A549 treated with AZD9567 at 1 μM for 4 hours (cell line): ENCODE data around the gene CEP57L1. TPM values are rescaled to one million over a fixed set of nuclear protein-coding genes. Genes with fewer than 3 reads are reported as not detected.

Experiments
- total RNA-seq: library from RNA; stranded (reverse); fragments of 200-300 nt; extraction: Qiagen RNA extraction; gene quantifications from 5 replicates; pipeline ENCODE4 v1.2.3, GENCODE V29; 2022; ENCODE audit not compliant: insufficient read depth

The CEP57L1 gene
- 7.0 to 11.3 TPM (median 9.3 TPM) in 5 replicates for total RNA-seq

DNA sequence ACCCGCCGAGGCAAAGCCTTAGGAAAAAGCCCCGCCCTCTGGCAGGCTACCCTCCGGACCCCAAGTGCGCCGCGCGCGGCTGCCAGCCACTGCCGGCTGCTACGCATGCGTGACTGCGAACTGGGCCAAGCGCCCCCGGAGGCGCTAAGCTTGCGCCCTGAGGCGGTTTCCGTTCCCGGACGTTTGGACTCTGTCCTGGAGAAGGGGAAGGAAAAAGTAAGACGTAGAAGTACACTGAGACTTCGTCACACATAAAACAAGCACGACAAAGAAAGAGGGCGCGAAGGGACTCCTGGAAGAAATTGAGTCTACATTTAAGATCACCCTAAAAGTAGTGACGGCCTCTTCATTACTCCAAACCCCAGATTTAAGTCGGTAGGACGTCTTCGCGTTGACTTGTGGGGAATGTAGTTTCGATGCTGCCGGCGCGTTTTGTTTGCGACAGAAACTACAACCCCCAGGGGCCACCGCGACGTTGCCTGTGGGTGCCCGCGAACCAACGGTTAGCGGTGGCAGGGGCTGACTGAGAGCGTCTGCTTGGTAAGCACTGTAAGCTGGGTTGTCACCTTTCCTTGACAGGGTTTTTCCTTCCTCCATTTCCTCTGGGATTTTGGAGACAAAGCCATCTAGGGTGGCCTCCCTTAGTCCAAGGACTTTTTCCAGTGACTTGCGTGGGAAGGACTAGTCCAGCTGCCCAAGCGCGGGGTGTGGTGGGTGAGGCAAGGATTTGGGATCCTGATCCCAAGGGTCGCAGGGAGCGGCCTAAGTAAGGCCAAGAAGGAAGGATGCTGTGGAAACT lies at the start of gene CEP57L1:
Gene CEP57L1, plus strand, starts transcription at position 472 of the 799 bp plus-strand sequence. CDS start 49,715 bp downstream, outside the sequence.

DNA sequence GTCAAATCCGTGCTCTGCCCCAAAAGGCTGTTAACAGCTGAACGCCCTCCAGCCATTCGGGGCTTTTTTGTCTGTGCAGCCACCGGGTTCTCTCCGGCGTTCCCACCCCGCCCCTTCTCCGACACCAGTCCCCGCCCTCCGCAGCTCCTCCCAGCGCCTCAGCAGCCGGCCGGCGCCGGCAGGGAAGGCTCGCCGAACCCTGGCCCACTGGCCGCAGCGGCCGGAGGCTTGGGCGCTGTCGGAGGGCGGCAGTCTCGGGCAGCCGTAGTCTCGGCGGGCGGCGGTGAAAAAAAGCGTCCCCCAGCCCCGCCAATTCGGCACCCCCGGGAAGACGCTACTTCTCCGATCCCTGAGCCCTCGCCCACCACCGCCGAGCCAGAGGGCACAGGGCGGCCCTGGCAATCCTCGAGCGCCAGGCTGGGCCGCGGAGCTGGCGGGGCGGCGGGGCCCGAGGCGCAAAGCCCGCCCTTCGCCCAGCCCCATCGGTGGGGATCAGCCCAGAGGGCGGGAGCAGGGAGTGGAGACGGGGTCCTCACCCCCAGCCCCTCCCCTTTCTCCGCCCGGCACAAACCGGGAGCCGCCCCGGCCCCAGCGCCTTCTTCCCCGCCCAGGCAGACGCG lies 781 bp upstream of the CEP57L1 start, which contains the start of gene SESN1:
Gene SESN1, minus strand, starts transcription at position 431 of the 620 bp plus-strand sequence. CDS start 773 bp downstream, outside the sequence.

Other genes with a start within 250 kb of the CEP57L1 start
- 1.8 to 2.7 TPM (median 2.2 TPM) in 5 replicates for gene ARMC2, start 247.1 kb upstream of the CEP57L1 start, total RNA-seq
- gene SESN1, start 661 bp upstream of the CEP57L1 start, total RNA-seq: 10.8 to 19.8 TPM (median 12.5 TPM) in 5 replicates